ENCODE results near the gene PFKFB2. TPM values are rescaled to one million over a fixed set of nuclear protein-coding genes. Genes with fewer than 3 reads are reported as not detected.

Gene PFKFB2
- total and polyA plus RNA-seq, 2 donors (not counting 1 experiment from before 2014, with no cell fraction given) = 6.5 to 18.2 TPM

- H3K9me3 Mint-ChIP-seq (ENCODE audit: insufficient read depth) = peaks cover 19% of the 10 kb centered on the region
- no peak overlapping the region for H3K27ac Mint-ChIP-seq
- no peaks in the 10 kb centered on the region for H3K27me3 Mint-ChIP-seq
- Histone ChIP-seq H4K20me1 (ENCODE audit: control insufficient read depth, insufficient read depth, low read length, poor library complexity, severe bottlenecking) (no peaks in the 10 kb centered on the region), H3K9me3 (ENCODE audit: control extremely low read depth in 1 of 3, control insufficient read depth in 2 of 3, insufficient read depth in 1 of 3, low read length in 2 of 3) (peaks cover 8 to 47% (median 18%) of the 10 kb centered on the region in 3 donors), H3K27ac (ENCODE audit: low read length in 2 of 2) (no peak overlapping the region), H3K9ac (ENCODE audit: low read length) (no peak overlapping the region), H3K27me3 (replicated peaks in 1 of 4; ENCODE audit: control extremely low read depth in 1 of 4, control insufficient read depth in 3 of 4, insufficient read depth in 4 of 4, low read length in 3 of 4) (no peaks in the 10 kb centered on the region), H3K79me2 (ENCODE audit: control insufficient read depth, insufficient read depth, low read length) (no peaks in the 10 kb centered on the region), H2AFZ (ENCODE audit: insufficient read depth, low read depth, low read length, poor library complexity, severe bottlenecking) (no peak overlapping the region), H3K4me1 (ENCODE audit: control insufficient read depth in 2 of 2, insufficient read depth in 2 of 2, low read length in 2 of 2) (no peaks in the 10 kb centered on the region), H3K36me3 (replicated peaks in 1 of 2; ENCODE audit: control extremely low read depth in 1 of 2, control insufficient read depth in 1 of 2, extremely low read depth in 1 of 2, insufficient read depth in 2 of 2, low read length in 1 of 2) (no peaks in the 10 kb centered on the region), H3K4me3 (ENCODE audit: control extremely low read depth in 1 of 5, extremely low read depth in 1 of 5, insufficient read depth in 1 of 5, low read depth in 2 of 5, low read length in 4 of 5) (no peak overlapping the region), H3K4me2 (replicated peaks; ENCODE audit: low read depth, low read length, poor library complexity, severe bottlenecking) (no peak overlapping the region)
- POLR2A ChIA-PET = no interaction called here
- no peak for DNase-seq
- intact Hi-C loops (cut with micrococcal nuclease) = no loop called here
- no peaks in the 10 kb centered on the region for H3K4me1 Mint-ChIP-seq
- TF ChIP-seq EZH2 (IDR thresholded peaks at IDR 0.05; ENCODE audit: borderline replicate concordance, insufficient read depth, low read depth, low read length, poor library complexity, severe bottlenecking) (no peak), CTCF (IDR thresholded peaks at IDR 0.05) (no peak)
- ATAC-seq (ENCODE audit: low read depth) = no peak
- H3K4me3 Mint-ChIP-seq = no peak overlapping the region
- CTCF ChIA-PET = no interaction called here
Measured at GRCh38 chr1:207128336-207128921, 75.4 kb downstream of the PFKFB2 start.

- DNase-seq (no peak), ATAC-seq (ENCODE audit: low read depth) (no peak)
- TF ChIP-seq CTCF (IDR thresholded peaks at IDR 0.05) (no peak), EZH2 (IDR thresholded peaks at IDR 0.05; ENCODE audit: borderline replicate concordance, insufficient read depth, low read depth, low read length, poor library complexity, severe bottlenecking) (no peak)
- Histone ChIP-seq H3K4me1 (ENCODE audit: control insufficient read depth in 2 of 2, insufficient read depth in 2 of 2, low read length in 2 of 2) (no peaks in the 10 kb centered on the region), H3K36me3 (replicated peaks in 1 of 2; ENCODE audit: control extremely low read depth in 1 of 2, control insufficient read depth in 1 of 2, extremely low read depth in 1 of 2, insufficient read depth in 2 of 2, low read length in 1 of 2) (no peaks in the 10 kb centered on the region), H3K9me3 (ENCODE audit: control extremely low read depth in 1 of 3, control insufficient read depth in 2 of 3, insufficient read depth in 1 of 3, low read length in 2 of 3) (peaks cover 8 to 47% (median 18%) of the 10 kb centered on the region in 3 donors), H2AFZ (ENCODE audit: insufficient read depth, low read depth, low read length, poor library complexity, severe bottlenecking) (no peak overlapping the region), H3K4me2 (replicated peaks; ENCODE audit: low read depth, low read length, poor library complexity, severe bottlenecking) (no peak overlapping the region), H3K79me2 (ENCODE audit: control insufficient read depth, insufficient read depth, low read length) (no peaks in the 10 kb centered on the region), H3K9ac (ENCODE audit: low read length) (no peak overlapping the region), H3K4me3 (ENCODE audit: control extremely low read depth in 1 of 5, extremely low read depth in 1 of 5, insufficient read depth in 1 of 5, low read depth in 2 of 5, low read length in 4 of 5) (no peak overlapping the region), H3K27me3 (replicated peaks in 1 of 4; ENCODE audit: control extremely low read depth in 1 of 4, control insufficient read depth in 3 of 4, insufficient read depth in 4 of 4, low read length in 3 of 4) (no peaks in the 10 kb centered on the region), H3K27ac (ENCODE audit: low read length in 2 of 2) (no peak overlapping the region), H4K20me1 (ENCODE audit: control insufficient read depth, insufficient read depth, low read length, poor library complexity, severe bottlenecking) (no peaks in the 10 kb centered on the region)
- CTCF ChIA-PET = interaction anchor here (0.7 kb wide), 1 partner anchor 191 kb away, joined by 5 read pairs; no protein-coding TSS in a partner anchor
- Mint-ChIP-seq H3K4me3 (no peak overlapping the region), H3K27ac (no peak overlapping the region), H3K9me3 (ENCODE audit: insufficient read depth) (peaks cover 19% of the 10 kb centered on the region), H3K4me1 (no peaks in the 10 kb centered on the region), H3K27me3 (no peaks in the 10 kb centered on the region)
- POLR2A ChIA-PET = no interaction called here
- intact Hi-C loops (cut with micrococcal nuclease) = no loop called here
Measured at GRCh38 chr1:207129053-207129452, 76.0 kb downstream of the PFKFB2 start.

Other genes starting within 250 kb of the PFKFB2 start
- not detected in 2 replicates for gene IL20, start 187.7 kb upstream of the PFKFB2 start, total RNA-seq
- not detected in 2 replicates for gene IL20, start 187.7 kb upstream of the PFKFB2 start, polyA plus RNA-seq
- not detected in 2 replicates for gene IL24, start 155.8 kb upstream of the PFKFB2 start, total RNA-seq
- not detected in 2 replicates for gene IL24, start 155.8 kb upstream of the PFKFB2 start, polyA plus RNA-seq
- 711 and 753 TPM in 2 replicates for gene FCMR, start 131.3 kb upstream of the PFKFB2 start, total RNA-seq
- 686 and 931 TPM in 2 replicates for gene FCMR, start 131.3 kb upstream of the PFKFB2 start, polyA plus RNA-seq
- 0.44 and 1.1 TPM in 2 replicates for gene PIGR, start 106.8 kb upstream of the PFKFB2 start, total RNA-seq
- gene PIGR, start 106.8 kb upstream of the PFKFB2 start, polyA plus RNA-seq = 0.16 and 0.31 TPM in 2 replicates
- gene FCAMR, start 82.8 kb upstream of the PFKFB2 start, total RNA-seq = not detected in 2 replicates
- gene FCAMR, start 82.8 kb upstream of the PFKFB2 start, polyA plus RNA-seq = not detected in 2 replicates
- gene C1orf116, start 20.5 kb upstream of the PFKFB2 start, total RNA-seq = 0.10 TPM in 1 of 2 replicates, not detected in the other
- 0.04 and 0.09 TPM in 2 replicates for gene C1orf116, start 20.5 kb upstream of the PFKFB2 start, polyA plus RNA-seq
- 9.4 and 9.5 TPM in 2 replicates for gene YOD1, start 2.1 kb upstream of the PFKFB2 start, total RNA-seq
- 2.3 and 5.4 TPM in 2 replicates for gene YOD1, start 2.1 kb upstream of the PFKFB2 start, polyA plus RNA-seq
- gene C4BPB, start 35.6 kb downstream of the PFKFB2 start, total RNA-seq = not detected in 2 replicates
- gene C4BPB, start 35.6 kb downstream of the PFKFB2 start, polyA plus RNA-seq = 0.34 and 0.85 TPM in 2 replicates
- gene C4BPA, start 51.0 kb downstream of the PFKFB2 start, total RNA-seq = not detected in 2 replicates
- not detected in 2 replicates for gene C4BPA, start 51.0 kb downstream of the PFKFB2 start, polyA plus RNA-seq

Measured in B cell (primary cell).